ENCODE data around the gene PUSL1.

DNA sequence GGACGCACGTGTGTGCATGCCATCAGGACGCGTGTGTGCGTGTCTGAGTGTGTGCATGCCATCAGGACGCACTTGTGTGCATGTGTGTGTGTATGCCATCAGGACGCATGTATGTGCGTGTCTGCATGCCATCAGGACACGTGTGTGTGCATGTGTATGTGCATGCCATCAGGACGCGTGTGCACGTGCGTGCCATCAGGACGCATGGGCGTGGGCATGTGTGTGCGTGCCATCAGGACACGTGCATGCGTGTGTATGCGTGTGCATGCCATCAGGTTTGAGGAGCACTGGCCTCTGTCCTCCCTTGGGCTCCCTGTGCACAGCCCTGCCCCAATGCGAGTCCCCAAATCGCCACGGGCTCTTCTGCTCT is 49.3 kb upstream of the PUSL1 start:
- TF ChIP-seq EZH2phosphoT487 (IDR thresholded peaks at IDR 0.05; ENCODE audit: insufficient read depth, low read depth) (no peak), EZH2 (IDR thresholded peaks at IDR 0.05; ENCODE audit: insufficient read depth, poor library complexity, severe bottlenecking) (no peak)
